ENCODE measurements around the gene RBM14.

DNA sequence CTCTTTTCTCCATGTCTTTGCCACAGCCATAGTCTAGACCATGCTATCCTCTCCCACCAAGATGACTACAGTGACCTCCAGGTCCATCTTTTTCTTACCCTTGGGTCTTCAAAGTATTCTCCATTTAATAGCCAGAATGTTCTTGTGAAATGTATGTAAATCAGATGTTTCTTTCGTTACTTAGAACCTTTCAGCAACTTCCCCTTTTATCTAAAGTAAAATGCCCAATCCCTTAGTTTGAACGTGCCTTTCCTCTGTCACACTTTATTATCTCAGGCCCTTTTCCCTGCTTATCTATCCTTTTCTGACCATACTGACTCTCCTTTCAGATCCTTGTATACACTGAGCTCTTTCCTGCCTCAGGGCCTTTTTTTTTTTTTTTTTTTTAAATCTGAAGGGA, 43.3 kb downstream of the RBM14 start:
- TF ChIP-seq, protein P1, sequence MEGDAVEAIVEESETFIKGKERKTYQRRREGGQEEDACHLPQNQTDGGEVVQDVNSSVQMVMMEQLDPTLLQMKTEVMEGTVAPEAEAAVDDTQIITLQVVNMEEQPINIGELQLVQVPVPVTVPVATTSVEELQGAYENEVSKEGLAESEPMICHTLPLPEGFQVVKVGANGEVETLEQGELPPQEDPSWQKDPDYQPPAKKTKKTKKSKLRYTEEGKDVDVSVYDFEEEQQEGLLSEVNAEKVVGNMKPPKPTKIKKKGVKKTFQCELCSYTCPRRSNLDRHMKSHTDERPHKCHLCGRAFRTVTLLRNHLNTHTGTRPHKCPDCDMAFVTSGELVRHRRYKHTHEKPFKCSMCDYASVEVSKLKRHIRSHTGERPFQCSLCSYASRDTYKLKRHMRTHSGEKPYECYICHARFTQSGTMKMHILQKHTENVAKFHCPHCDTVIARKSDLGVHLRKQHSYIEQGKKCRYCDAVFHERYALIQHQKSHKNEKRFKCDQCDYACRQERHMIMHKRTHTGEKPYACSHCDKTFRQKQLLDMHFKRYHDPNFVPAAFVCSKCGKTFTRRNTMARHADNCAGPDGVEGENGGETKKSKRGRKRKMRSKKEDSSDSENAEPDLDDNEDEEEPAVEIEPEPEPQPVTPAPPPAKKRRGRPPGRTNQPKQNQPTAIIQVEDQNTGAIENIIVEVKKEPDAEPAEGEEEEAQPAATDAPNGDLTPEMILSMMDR (IDR thresholded peaks at IDR 0.05; ENCODE audit: low read length): no peak
- TF ChIP-seq EZH2 (optimal IDR thresholded peaks at IDR 0.05; ENCODE audit: low read depth, low read length): no peak
- no peak for TF ChIP-seq EZH2phosphoT487 (IDR thresholded peaks at IDR 0.05; ENCODE audit: low read length)
